Measurements from ENCODE around the gene PHPT1. TPM values are rescaled to one million over a fixed set of nuclear protein-coding genes. Genes with fewer than 3 reads are reported as not detected.

PHPT1 gene
- total and polyA plus RNA-seq, 4 donors, result 23.2 to 83.1 (median 42.3) TPM

- Histone ChIP-seq H3K36me3 (ENCODE audit: control insufficient read depth in 4 of 4, insufficient read depth in 3 of 4, low read depth in 1 of 4, low read length in 3 of 4) (no peaks in the 10 kb centered on the region), H3K4me3 (ENCODE audit: low read depth in 1 of 3, low read length in 3 of 3) (no peak overlapping the region), H3K27ac (ENCODE audit: low read depth in 1 of 2, low read length in 2 of 2) (no peak overlapping the region), H3K27me3 (ENCODE audit: control insufficient read depth in 4 of 4, insufficient read depth in 4 of 4, low read length in 3 of 4) (no peaks in the 10 kb centered on the region), H3K4me1 (ENCODE audit: control insufficient read depth in 4 of 4, insufficient read depth in 4 of 4, low read length in 3 of 4) (no peaks in the 10 kb centered on the region), H3K9ac (ENCODE audit: low read depth in 1 of 2, low read length in 2 of 2) (no peak overlapping the region), H3K9me3 (ENCODE audit: control insufficient read depth in 4 of 4, low read length in 3 of 4) (no peaks in the 10 kb centered on the region)
- WGBS, result 89% methylated on average over 6 of the region's 6 CpGs
- DNase-seq (ENCODE audit: low spot score), result no peak
- no peak for TF ChIP-seq NR2F2 (IDR thresholded peaks at IDR 0.05)
- no peak for TF ChIP-seq YY1 (IDR thresholded peaks at IDR 0.05)
- no peak for TF ChIP-seq FOXA2 (IDR thresholded peaks at IDR 0.05)
- no peak for TF ChIP-seq GABPA (IDR thresholded peaks at IDR 0.05 in 1 of 2, conservative IDR thresholded peaks at IDR 0.05 in 1 of 2)
- TF ChIP-seq HNF4A (conservative IDR thresholded peaks at IDR 0.05), result no peak
- no peak for TF ChIP-seq RAD21 (IDR thresholded peaks at IDR 0.05)
- no peak for TF ChIP-seq ZBTB33 (IDR thresholded peaks at IDR 0.05)
- no peak for TF ChIP-seq JUND (IDR thresholded peaks at IDR 0.05)
- TF ChIP-seq SP1 (IDR thresholded peaks at IDR 0.05), result no peak
- TF ChIP-seq HNF4G (IDR thresholded peaks at IDR 0.05), result no peak
Measured at GRCh38 chr9:136875155-136875554, 25.9 kb downstream of the PHPT1 start.

DNA sequence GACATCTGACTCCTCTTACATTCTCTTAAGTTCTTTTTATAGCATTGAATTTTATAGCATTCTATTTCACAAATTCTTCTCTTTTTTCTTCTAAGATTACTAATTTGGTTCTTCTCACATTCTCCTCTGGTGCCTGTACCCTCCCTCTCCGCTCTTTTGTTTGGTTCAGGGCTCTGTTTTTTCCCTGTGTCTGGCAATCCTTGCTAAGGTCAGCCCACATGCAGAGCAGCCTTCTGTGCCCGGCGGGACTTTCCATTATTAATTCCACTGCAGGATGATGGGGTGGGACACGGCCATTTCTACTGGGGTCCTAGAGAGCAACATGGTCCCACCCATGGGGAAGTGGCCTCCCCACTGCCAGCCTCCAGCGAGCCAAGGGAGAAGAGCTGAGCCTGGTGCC, 27.3 kb downstream of the PHPT1 start:
- Histone ChIP-seq H3K27ac (ENCODE audit: low read depth in 1 of 2, low read length in 2 of 2) (no peak overlapping the region), H3K4me1 (ENCODE audit: control insufficient read depth in 4 of 4, insufficient read depth in 4 of 4, low read length in 3 of 4) (peaks cover 0 to 2% (median under 1%) of the 10 kb centered on the region in 4 donors), H3K9ac (ENCODE audit: low read depth in 1 of 2, low read length in 2 of 2) (no peak overlapping the region), H3K36me3 (ENCODE audit: control insufficient read depth in 4 of 4, insufficient read depth in 3 of 4, low read depth in 1 of 4, low read length in 3 of 4) (no peaks in the 10 kb centered on the region), H3K9me3 (ENCODE audit: control insufficient read depth in 4 of 4, low read length in 3 of 4) (no peaks in the 10 kb centered on the region), H3K4me3 (ENCODE audit: low read depth in 1 of 3, low read length in 3 of 3) (no peak overlapping the region), H3K27me3 (ENCODE audit: control insufficient read depth in 4 of 4, insufficient read depth in 4 of 4, low read length in 3 of 4) (no peaks in the 10 kb centered on the region)
- no peak for DNase-seq (ENCODE audit: low spot score)
- 92% methylated on average over 5 of the region's 5 CpGs for WGBS
- TF ChIP-seq CTCF (IDR thresholded peaks at IDR 0.05; ENCODE audit: low read depth, low read length, missing input control) (no peak), FOXA2 (IDR thresholded peaks at IDR 0.05) (no peak), EGR1 (IDR thresholded peaks at IDR 0.05; ENCODE audit: low read depth in 2 of 2) (no peak), HNF4A (conservative IDR thresholded peaks at IDR 0.05) (no peak), FOXA1 (IDR thresholded peaks at IDR 0.05) (no peak), JUND (IDR thresholded peaks at IDR 0.05) (no peak), SP1 (IDR thresholded peaks at IDR 0.05) (no peak), TAF1 (conservative IDR thresholded peaks at IDR 0.05) (no peak), HNF4G (IDR thresholded peaks at IDR 0.05) (no peak), RXRA (IDR thresholded peaks at IDR 0.05) (no peak), NR2F2 (IDR thresholded peaks at IDR 0.05) (no peak), GABPA (IDR thresholded peaks at IDR 0.05 in 1 of 2, conservative IDR thresholded peaks at IDR 0.05 in 1 of 2) (no peak)
- TF ChIP-seq, protein P1, sequence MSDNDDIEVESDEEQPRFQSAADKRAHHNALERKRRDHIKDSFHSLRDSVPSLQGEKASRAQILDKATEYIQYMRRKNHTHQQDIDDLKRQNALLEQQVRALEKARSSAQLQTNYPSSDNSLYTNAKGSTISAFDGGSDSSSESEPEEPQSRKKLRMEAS (IDR thresholded peaks at IDR 0.05), result no peak
- TF ChIP-seq, protein P2, sequence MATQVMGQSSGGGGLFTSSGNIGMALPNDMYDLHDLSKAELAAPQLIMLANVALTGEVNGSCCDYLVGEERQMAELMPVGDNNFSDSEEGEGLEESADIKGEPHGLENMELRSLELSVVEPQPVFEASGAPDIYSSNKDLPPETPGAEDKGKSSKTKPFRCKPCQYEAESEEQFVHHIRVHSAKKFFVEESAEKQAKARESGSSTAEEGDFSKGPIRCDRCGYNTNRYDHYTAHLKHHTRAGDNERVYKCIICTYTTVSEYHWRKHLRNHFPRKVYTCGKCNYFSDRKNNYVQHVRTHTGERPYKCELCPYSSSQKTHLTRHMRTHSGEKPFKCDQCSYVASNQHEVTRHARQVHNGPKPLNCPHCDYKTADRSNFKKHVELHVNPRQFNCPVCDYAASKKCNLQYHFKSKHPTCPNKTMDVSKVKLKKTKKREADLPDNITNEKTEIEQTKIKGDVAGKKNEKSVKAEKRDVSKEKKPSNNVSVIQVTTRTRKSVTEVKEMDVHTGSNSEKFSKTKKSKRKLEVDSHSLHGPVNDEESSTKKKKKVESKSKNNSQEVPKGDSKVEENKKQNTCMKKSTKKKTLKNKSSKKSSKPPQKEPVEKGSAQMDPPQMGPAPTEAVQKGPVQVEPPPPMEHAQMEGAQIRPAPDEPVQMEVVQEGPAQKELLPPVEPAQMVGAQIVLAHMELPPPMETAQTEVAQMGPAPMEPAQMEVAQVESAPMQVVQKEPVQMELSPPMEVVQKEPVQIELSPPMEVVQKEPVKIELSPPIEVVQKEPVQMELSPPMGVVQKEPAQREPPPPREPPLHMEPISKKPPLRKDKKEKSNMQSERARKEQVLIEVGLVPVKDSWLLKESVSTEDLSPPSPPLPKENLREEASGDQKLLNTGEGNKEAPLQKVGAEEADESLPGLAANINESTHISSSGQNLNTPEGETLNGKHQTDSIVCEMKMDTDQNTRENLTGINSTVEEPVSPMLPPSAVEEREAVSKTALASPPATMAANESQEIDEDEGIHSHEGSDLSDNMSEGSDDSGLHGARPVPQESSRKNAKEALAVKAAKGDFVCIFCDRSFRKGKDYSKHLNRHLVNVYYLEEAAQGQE (IDR thresholded peaks at IDR 0.05), result no peak
- TF ChIP-seq, protein P3, sequence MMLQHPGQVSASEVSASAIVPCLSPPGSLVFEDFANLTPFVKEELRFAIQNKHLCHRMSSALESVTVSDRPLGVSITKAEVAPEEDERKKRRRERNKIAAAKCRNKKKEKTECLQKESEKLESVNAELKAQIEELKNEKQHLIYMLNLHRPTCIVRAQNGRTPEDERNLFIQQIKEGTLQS (IDR thresholded peaks at IDR 0.05), result no peak
